Right hindlimb (tissue), 1 donor: ENCODE data around the gene SLC6A3.
"Not testable (repeated sequence)": the region's sequence is repeated elsewhere in the genome, so short reads cannot be mapped to it uniquely, and the experiment has no call there.

Experiments
- DNase-seq: peaks from one replicate; pipeline ENCODE4 v3.0.0-alpha.2; 2018

Gene SLC6A3

GRCh38 chr5:1439388-1440097 is 5.7 kb downstream of the SLC6A3 start:
- DNase-seq, result no peak

DNA sequence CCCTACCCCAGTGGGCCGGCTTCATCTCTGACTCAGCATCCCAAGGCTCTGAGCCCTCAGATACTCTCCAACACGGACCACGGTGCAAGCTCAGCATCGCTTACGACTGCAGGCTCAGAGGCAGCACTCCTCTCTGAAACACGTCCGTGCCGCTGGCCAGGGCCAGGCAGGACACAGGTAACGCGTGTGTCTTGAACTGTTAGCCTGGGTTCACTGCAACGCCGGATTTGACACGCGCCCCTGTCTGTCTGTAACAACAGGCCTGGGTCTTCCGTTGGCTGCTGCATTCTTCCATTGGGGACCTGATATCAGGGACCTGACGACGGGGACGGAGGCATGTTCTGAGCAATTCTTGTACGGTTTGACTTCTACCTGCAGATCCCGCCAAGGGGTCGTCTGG is 6.4 kb downstream of the SLC6A3 start:
- no peak for DNase-seq

DNA sequence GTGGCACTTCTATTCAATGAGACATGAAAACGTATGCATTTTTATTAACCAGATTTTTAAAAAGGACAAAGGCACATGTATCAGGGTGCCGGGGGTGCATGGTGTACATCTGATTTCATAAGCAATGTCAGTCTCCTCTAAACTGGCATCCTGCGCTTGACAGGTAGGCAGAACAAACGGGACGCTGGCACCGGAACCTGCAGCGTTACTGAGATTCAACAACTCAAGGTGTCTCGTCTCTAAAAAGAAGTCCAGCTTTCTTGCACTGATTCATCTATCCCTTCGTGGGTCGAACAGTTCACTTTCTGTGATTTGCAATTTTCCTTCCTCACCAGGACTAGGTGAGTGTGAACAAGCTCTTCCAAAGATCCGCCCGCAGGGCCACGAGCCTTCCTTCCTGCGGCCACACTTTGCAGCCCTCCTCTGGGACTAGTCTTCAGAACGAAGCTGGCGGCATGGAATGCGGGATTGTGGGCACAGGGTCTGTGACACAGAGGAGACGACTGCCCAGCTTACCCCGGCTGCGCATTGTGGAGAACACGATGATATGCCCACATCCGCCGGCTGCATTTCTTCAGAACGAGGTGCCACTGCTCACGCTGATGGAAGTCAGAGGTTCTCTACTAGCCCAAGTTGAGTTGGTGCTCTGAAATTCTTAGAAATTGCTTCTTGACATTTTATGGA is 7.2 kb downstream of the SLC6A3 start:
- peak; percentile 2 for DNase-seq

- DNase-seq, result peak; percentile 17
Measured at GRCh38 chr5:1437226-1437829, 7.9 kb downstream of the SLC6A3 start.

DNA sequence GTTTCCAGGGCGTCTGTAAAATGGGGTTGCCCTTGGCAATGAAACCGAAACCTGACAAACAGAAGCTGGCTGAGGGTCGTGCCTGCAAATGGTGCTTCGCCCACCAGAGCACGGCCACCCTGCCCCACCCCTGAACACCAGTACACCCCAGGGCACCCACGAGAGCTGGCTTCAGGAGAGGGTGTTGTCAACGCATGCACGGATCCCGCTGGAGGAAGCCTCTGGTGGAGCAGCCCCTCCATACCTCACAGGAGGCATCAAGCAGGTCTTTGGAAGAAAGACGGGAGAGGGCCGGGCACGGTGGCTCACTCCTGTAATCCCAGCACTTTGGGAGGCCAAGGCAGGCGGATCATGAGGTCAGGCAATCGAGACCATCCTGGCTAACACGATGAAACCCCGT is 8.6 kb downstream of the SLC6A3 start:
- no peak for DNase-seq

- DNase-seq, result peak; percentile 1
Measured at GRCh38 chr5:1436036-1436435, 9.2 kb downstream of the SLC6A3 start.

DNA sequence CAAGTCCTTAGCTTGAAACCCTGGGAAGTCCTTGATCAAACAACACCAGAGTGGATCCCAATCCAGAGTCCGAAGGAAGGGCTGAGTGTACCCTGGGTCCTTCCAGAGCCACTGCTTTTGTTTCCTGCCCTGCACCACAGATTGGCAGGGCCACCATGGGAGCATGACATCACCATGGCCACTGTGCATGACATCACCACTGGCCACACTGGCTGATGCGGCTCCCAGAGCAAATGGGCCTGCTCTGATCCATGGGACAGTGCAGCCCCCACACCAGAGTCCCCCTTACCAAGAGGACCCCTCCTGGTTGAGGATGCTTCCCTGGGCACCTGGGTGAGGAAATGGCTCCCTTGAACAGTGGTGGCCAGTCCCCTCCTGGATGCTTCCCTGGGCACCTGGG is 9.9 kb downstream of the SLC6A3 start:
- DNase-seq, result no peak

DNA sequence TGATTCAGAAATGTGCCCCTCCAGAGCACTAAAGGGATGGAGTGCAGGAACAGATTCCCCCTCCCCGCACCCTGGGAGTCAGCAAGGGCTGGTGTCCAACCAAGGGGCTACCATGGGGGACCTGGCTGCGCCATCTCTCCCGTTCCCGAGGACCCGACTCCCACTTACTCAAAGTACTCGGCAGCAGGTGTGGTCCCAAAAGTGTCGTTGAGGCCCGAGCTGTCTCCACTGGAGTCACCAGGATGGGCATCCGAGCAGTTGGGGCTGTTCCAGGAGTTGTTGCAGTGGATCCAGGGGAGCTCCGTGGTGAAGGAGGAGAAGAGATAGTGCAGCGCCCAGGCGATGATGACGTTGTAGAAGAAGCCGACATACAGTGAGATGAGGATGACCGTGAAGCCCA is 12.9 kb downstream of the SLC6A3 start:
- DNase-seq, result peak; percentile 6

- no peak for DNase-seq
Measured at GRCh38 chr5:1431896-1432295, 13.3 kb downstream of the SLC6A3 start.

DNA sequence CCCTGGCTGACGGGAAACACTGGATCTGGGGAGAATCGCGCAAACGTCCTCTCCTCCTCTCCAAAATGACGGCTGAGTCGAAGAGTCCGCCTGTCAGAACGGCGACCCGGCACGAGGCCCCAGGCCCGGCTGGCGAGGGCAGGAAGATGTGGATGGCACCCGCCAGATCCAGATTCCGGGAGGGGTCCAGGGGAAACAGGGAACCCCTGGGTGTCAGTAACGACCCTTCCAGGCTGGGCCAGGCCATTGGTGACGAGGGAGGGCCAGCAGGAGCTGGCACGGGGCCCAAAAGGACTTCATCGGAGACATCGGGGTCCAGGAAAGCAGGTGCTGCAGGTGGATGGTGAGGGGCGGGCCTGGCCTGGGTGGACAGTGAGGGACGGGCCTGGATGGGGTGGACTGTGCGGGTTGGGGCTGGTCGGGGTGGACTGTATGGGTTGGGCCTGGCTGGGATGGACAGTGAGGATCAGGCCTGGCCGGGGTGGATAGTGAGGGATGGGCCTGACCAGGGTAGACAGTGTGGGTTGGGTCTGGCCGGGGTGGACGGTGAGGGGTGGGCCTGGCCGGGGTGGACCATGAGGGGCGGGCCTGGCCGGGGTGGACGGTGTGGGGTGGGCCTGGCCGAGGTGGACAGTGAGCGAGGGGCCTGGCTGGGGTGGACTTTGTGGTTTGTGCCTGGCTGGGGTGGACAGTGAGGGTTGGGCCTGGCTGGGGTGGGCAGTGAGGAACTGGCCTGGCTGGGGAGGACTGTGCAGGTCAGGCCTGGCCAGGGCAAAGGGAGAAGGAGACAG is 14.0 kb downstream of the SLC6A3 start:
- peak; percentile 13 for DNase-seq

GRCh38 chr5:1430121-1430795 is 15.0 kb downstream of the SLC6A3 start:
- DNase-seq, result no peak

- DNase-seq, result peak; percentile 5
Measured at GRCh38 chr5:1429496-1429895, 15.7 kb downstream of the SLC6A3 start.

DNA sequence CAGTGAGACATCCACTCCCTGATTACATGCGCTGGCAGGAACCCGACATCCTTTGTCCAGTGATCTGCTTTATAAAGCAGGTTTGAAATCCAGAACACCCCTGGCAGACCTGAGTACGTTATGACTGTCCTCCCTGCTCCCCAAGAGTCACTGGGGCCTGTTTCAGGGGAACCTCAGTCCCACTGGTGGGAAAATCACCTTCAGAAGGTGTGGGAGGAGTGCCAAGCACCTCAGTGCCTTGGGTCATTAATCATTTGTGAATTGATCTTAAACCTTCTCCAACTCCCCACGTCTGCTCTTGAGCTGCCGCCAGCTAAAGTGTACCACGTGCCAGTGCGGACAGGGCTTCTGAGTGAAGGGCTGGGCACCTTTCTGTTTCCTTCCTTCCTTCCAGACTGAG is 16.2 kb downstream of the SLC6A3 start:
- DNase-seq, result no peak

DNA sequence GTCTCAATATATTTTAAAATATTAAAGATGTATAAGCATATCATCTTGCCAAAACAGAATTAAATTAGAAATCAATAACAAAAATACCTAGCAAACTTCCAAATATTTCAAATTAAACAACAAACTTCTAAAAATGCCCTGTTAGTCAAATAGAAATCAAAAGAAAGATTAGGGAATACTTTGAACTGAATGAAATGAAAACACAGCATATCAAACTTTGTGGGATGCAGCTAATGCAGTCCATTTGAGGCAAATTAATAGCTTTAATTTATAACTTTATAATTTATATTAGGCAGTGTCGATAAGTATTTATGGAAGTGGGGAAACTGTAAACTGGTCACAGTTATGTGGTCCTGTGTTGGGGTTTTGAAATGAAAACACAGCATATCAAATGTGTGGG is 17.1 kb downstream of the SLC6A3 start:
- no peak for DNase-seq

DNA sequence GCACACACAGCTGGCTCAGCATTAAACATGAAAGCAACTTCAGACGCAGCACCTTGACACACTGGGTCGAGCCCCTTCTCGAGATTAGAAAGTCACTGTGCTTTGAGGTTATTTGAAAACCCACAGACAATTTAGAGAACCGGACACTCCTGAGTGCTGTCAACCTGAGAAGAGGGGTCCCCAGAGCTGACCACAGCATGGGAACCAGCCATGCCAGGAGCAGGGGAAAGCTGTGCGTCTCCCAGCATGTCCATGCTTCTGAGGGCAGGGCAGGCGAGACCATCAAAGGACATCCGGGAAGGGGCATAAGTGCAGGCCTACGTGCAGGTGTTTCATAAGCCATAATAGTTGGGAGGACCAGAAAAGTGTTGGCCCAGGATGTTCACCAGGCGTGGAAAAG is 20.5 kb downstream of the SLC6A3 start:
- no peak for DNase-seq

DNA sequence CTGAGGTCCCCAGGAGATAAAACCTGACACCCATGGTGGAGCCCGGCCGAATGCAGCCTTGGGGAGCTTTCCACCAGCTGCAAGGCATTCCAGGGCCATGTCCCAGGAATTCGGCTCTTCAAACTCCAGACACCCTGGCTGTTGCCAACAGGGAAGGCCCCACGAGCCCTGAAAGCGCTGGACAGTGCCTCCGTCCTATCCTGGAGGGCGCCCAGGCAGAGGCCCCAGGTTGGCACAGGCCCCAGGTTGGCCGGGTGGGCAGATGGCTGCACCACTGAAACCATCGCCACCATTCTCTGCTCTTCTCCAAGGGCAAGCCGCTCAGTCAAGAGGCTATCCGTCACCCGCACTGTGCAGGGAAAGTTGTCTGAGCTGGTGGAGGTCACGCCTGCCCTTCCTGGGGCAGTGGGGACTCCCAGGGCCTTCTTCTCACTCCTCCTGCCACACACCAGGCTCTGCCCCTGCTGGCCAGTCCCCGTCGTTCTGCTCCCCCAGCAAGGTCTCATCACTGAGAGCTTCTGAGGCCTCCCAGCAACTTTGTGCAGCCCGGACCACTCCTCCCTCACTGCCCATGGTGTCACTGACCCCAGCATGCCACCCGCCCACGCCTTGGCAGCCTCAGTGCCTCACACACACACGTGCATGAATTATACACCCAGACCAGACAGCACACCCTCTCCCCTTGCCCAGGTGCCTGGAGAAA is 21.2 kb downstream of the SLC6A3 start:
- DNase-seq, result no peak

GRCh38 chr5:1422522-1422921 is 22.7 kb downstream of the SLC6A3 start:
- not testable (repeated sequence) for DNase-seq

GRCh38 chr5:1421521-1422341 is 23.5 kb downstream of the SLC6A3 start:
- peak; percentile 10 for DNase-seq

DNA sequence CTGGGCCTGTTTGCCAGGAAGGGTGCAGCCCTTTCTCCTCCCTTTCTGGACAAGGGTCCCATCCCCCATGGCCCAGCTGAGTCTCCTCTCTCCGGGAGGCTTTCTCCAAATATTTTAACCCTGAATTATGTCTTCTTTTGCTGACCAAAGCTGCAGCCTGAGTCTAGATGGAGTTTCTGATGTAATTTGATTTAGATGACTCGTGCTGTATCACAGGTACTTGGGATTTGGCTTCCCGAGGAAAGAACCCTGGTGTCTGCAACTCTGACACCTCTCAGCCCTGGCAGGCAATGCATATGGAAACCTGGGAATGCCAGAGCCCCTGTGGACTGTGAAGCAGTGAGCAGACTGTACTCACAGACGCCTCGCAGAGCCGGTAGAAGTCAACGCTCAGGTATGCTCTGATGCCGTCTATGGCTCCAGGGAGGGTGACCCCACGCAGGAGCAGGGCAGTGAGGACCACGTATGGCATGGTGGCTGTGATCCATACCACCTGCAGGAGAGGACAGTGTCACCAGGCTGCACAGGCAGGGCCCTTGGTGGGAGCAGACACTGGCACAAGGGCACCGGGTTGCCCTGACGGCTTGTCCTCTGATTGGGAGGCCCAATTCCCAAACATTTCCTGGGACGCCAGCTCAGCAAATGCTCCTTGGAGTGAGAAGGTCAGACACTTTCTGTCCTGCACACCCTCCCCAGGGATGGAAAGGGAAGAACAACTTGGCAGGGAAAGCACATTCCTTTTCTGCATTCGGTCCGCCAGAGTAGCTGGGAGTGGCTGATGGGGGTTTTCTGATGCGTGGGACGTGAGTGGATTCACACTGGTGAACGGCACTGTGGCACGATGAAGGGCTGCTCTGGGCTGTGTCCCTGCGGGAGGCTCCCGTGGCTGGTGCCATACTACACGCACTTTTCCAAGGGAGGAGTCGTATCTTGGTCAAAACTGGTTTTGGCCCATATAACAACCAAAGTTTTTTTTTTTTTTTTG is 24.7 kb downstream of the SLC6A3 start:
- DNase-seq, result no peak
